ENCODE data around the gene KAZN.

KAZN gene

DNA sequence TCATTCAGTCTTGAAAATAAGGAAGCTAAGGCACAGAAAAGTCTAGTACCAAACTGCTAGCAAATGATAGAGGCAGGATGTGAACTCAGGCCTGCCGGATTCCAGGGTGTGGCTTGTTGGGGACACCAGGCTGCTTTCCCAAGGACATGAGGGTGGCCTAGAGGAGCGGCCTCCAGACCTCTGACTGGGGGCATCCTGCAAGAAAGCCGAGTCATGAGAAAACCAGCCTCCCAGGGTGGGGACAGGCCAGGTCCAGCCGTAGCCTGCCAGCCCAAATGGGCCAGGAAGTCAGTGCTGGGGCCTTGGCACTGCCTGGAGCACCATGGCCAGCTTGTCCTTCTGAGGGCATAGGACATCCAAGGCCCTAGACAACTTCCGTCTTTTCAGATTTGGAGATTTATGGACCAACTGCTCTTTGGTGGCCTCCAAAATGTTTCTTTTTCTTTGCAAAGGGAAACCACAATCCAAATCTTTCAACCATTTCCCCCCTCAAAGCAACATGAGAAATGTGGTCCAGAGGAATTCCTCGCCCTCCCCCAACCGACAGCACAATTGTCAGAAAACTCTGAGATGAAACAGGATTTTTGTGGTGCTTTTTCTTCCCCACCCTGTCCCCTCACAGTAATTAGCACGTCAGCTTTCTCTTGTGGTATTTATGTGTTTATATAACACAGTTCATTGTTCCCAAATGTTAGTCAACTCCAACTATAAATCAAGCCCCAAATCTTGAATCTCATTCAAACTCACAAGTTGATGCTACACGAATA lies 212.3 kb downstream of the KAZN start:
- no peak for FAIRE-seq
- DNase-seq (ENCODE audit: insufficient read length, low spot score): no peak
- TF ChIP-seq, protein P1, sequence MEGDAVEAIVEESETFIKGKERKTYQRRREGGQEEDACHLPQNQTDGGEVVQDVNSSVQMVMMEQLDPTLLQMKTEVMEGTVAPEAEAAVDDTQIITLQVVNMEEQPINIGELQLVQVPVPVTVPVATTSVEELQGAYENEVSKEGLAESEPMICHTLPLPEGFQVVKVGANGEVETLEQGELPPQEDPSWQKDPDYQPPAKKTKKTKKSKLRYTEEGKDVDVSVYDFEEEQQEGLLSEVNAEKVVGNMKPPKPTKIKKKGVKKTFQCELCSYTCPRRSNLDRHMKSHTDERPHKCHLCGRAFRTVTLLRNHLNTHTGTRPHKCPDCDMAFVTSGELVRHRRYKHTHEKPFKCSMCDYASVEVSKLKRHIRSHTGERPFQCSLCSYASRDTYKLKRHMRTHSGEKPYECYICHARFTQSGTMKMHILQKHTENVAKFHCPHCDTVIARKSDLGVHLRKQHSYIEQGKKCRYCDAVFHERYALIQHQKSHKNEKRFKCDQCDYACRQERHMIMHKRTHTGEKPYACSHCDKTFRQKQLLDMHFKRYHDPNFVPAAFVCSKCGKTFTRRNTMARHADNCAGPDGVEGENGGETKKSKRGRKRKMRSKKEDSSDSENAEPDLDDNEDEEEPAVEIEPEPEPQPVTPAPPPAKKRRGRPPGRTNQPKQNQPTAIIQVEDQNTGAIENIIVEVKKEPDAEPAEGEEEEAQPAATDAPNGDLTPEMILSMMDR (IDR thresholded peaks at IDR 0.05; ENCODE audit: insufficient read depth, missing control alignments): no peak

DNA sequence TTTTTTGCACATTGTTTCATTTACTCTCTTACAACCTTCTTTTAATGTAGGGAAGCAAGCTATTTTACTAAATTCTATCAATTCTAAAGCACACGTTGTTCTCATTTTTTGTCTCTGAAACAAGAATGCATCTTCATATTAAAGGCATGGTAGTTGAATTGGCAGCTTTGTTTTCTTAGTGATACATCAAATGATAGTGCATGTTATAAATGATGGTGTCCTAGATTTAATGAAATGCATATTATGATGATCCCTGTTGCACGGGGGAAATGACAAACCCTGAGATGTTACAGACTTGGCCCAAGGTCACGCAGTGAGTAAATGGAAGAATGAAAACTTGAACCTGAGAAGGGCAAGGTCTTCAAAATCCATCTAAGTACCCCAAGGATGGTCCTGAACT lies 213.1 kb downstream of the KAZN start:
- FAIRE-seq: no peak
- TF ChIP-seq, protein P1 (IDR thresholded peaks at IDR 0.05; ENCODE audit: insufficient read depth, missing control alignments): no peak
- no peak for DNase-seq (ENCODE audit: insufficient read length, low spot score)

DNA sequence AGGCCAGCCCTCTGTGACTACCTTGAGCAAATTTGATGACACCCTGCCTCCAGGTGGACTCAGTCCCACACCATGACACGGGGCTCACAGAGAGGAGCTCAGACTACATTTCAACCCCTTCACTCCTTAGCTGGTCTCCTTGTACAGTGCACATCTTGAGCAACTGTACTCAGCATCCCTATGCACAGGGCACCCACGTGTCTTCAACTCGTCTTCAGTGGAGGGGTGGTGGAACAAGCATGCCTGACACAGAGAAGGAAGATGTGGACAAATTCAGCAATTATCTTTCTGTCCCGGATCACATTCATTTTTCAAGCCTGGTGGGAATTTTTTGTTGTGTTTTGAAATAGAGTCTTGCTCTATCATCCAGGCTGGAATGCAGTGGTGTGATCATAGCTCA lies 213.7 kb downstream of the KAZN start:
- FAIRE-seq (no peak), DNase-seq (ENCODE audit: insufficient read length, low spot score) (no peak)
- TF ChIP-seq, protein P1 (IDR thresholded peaks at IDR 0.05; ENCODE audit: insufficient read depth, missing control alignments): no peak

DNA sequence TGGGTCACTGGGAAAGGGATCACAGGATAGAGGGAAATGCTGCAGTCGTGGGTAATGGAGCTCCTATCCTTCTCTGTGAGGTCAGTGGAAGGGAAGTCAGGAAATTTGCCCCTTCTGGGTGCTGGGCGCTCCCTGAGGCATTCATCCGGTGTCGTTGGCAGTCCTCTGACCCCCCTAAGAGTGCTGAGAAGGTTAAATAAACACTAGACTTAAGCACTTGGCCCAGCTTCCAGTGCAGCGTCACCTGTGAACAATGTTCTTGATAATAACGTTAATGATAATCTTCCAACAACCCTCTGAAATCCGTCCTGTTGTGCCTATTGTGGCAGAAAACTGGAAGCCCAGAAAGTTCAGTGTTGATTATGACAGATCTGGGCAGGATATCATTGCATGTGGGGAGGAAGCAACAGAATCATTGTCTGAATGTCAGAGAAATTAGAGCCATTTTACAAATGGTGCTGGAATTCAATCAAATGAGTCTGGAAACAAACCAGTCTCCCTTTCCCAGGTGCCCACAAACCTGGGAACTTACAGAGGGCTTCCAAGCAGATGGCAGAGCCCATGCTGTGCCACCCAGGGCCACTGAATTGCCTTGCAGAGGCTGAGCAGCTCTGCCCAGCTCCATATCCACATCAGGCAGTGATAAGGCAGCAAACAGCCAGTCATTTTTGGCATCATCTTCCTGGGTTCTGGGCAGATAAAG lies 216.8 kb downstream of the KAZN start:
- DNase-seq (ENCODE audit: insufficient read length, low spot score): no peak
- FAIRE-seq: no peak
- TF ChIP-seq, protein P1 (IDR thresholded peaks at IDR 0.05; ENCODE audit: insufficient read depth, missing control alignments): no peak

DNA sequence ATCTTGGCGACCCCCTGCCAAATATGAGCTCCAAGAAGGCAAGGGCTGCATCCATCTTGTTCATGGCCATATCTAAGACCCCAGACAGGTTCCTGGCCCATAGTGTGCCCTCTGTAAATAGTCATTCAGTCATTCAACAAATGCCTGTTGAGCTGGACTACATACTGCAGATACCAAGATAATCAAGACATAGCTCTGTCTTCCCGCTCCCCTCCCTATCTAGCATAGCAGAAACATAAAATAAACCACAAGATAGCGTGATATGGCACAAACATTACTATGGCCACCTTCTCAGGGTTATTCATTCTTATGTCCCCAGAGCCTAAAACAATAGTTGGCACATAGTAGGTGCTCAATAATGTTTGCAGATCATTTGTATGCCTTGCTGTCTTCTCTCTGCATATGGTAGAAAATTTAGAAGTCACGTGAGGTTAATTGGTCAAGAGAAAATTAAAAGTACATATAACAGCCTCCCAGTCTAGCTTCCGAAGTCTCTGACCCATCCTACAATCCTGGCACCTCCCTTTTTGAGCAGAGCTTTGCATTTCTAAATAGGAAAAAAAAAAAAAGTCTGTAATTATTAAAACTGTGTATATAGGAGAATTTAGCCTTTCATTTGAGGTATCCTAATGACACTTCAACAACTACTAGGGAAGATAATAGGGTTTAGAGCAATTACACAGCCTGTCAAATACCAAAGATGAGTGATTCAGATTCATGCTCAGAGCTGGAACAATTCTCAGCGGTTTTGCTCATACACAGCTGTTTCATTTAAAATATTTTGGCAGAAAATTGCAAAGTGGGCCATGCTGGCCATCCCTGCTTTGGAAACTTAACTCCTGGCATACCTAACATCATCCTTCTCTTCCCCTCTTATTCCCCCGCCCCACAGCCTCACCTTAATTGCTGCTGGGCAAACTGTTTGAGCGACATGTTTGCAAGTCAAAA lies 219.0 kb downstream of the KAZN start:
- FAIRE-seq (no peak), DNase-seq (ENCODE audit: insufficient read length, low spot score) (no peak)
- TF ChIP-seq, protein P1 (IDR thresholded peaks at IDR 0.05; ENCODE audit: insufficient read depth, missing control alignments): no peak

DNA sequence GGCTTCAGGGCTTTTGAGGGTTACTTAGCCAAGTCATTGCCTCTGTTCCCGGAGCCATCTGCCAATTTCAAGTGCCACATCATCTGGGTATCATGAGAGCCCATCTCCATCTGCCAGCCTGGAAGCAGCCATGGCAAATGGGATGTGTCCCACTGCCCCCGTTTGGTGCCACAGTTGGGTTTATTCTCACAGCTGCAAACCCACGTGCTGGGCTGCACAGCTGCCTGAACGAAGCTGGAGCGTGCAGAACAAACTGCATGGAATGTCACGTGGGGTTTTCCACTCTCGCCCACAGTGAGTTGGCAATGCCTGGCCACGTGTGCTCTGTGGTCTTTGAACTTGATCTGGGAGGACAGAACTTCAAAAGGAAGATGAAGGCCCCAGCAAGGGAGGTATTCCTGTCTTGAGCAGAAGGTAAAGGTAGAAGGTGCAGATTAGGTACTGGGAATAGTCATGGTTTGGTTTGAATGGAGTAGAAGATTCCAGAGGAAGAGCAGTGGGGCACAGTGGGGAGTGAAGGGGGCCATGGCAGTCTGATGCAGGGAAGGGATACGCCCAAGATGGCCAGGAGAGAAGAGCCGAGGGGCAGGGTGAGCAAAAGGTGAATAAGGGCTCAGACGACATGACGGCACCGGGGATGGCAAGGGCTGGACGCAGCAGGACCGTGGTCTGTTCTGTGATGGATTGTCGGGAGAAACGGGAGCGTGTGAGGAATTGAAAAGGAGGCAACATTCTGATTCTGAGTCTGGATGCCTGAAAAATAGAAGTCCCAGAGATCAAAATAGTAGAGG lies 222.0 kb downstream of the KAZN start:
- DNase-seq (ENCODE audit: insufficient read length, low spot score): no peak
- TF ChIP-seq, protein P1 (IDR thresholded peaks at IDR 0.05; ENCODE audit: insufficient read depth, missing control alignments): no peak
- no peak for FAIRE-seq
